Muscle layer of duodenum (tissue), 2 donors: ENCODE data around the gene CUL5.

Experiments
- H3K27ac ChIP-seq: one replicate; pipeline ENCODE4 v1.7.0; 2013; ENCODE audit warnings: mild to moderate bottlenecking, low read length
- H3K27me3 ChIP-seq: one replicate; pipeline ENCODE4 v1.7.0; 2013; ENCODE audit warnings: low read depth, mild to moderate bottlenecking, control low read depth, low read length
- H3K36me3 ChIP-seq, 2 donors: one replicate each; pipeline ENCODE4 v1.7.0; 2013; ENCODE audit warnings: low read length in 2 of 2, control low read depth in 1 of 2, mild to moderate bottlenecking in 1 of 2; ENCODE audit not compliant: insufficient read depth in 2 of 2, control insufficient read depth in 1 of 2
- H3K4me1 ChIP-seq, 2 donors: one replicate each; pipeline ENCODE4 v1.7.0; 2013; ENCODE audit warnings: low read length in 2 of 2, mild to moderate bottlenecking in 2 of 2, control low read depth in 1 of 2, moderate library complexity in 1 of 2; ENCODE audit not compliant: insufficient read depth in 2 of 2, control insufficient read depth in 1 of 2
- H3K4me3 ChIP-seq, 2 donors: one replicate each; pipeline ENCODE4 v1.7.0; 2013; ENCODE audit warnings: low read length in 2 of 2, low read depth in 1 of 2, mild to moderate bottlenecking in 1 of 2
- H3K9me3 ChIP-seq, 2 donors: one replicate each; pipeline ENCODE4 v1.7.0; 2013; ENCODE audit warnings: low read length in 2 of 2, control low read depth in 1 of 2, mild to moderate bottlenecking in 1 of 2; ENCODE audit not compliant: control insufficient read depth in 1 of 2
- donor health status: healthy.

Gene CUL5

DNA sequence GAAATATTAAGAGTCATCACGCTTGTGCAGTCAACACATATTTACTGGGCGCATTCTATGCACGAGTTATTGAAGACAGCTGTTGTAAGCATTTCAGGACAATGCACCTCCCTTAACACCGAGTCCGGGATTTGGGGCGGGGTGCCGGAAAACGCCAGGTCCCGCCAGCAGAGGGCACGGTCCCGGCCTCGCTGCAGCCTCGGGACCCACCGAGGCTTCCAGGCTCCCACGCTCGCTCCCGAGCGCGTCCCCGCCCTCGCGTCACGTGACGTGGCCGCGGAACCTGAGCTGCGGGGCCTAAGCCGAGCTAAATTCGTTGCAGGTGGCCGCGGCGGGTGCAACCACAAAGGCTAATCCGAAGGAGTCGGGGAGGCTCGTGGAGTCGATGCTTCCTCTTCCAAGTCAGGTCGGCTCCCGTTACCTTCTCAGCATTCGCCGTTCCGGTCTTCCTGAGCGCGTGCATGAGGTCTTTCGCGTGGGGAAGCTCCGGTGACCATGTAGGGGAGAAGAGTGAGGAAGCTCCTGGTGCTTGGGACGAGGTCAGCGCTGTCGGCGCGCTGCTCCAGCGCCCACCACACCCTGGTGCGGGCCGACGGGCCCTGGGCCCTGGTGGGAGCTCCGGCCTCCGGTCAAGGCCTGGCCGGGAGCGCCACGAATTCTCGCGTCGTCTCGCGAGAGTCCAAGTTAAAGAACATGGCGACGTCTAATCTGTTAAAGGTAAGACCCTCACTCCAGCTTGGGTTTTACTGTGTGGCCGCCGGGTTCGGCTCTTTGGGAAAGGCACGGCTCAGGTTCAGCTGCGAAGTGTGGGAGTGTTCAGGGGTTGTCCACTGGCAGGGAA, at the start of gene CUL5:
Gene CUL5, plus strand, starts transcription at position 243 of the 841 bp plus-strand sequence. Its CDS starts 451 bp downstream, at position 694.
- Histone ChIP-seq H3K9me3 (no peaks in the 10 kb centered on the region), H3K36me3 (peaks cover 0 to 4% of the 10 kb centered on the region in 2 donors)

DNA sequence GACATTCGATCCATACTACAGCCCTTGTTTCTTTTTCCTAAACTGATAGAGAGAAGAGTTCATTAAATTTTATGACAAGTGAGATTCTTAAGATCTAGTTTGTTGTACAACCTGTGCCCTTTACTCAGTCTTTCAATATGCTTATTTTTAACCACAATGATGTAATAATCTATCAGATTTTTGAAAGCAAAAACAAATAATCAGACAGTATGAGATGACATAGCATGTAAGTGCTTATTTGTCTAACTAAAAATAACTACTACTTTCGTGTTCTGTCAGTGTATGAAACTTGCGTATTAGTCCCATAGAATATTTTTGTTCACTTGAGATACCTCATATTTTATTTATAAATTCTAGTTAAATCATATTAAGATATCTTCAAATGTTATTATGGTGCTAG, 47.2 kb upstream of the CUL5 start:
- Histone ChIP-seq H3K36me3 (no peaks in the 10 kb centered on the region), H3K4me3 (no peak overlapping the region), H3K9me3 (no peaks in the 10 kb centered on the region), H3K27me3 (no peaks in the 10 kb centered on the region), H3K27ac (no peak overlapping the region), H3K4me1 (no peaks in the 10 kb centered on the region)

More for the DNA sequence above, at the start of gene CUL5:
- H3K4me1 ChIP-seq, result peaks cover 17 to 36% of the 10 kb centered on the region in 2 donors
- no peaks in the 10 kb centered on the region for H3K27me3 ChIP-seq
- peak within 1 kb of the TSS; percentile 81 to 89 for H3K4me3 ChIP-seq
- peak within 1 kb of the TSS; percentile 99 for H3K27ac ChIP-seq

DNA sequence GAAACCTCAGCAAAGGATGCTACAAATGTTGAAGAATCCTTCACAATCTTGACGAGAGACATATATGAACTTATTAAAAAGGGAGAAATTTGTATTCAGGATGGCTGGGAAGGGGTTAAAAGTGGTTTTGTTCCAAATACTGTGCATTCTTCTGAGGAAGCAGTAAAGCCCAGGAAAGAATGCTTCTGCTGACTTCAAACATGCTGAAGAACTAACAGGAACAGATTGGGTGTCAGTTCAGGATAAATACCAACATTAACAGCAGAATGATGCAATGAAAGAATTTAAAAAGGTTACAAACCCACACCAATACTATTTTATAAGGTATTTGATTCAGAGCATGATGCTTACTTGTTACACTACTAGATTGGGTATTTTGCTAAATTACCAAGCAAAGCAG, 46.5 kb upstream of the CUL5 start:
- Histone ChIP-seq H3K27me3 (no peaks in the 10 kb centered on the region), H3K9me3 (no peaks in the 10 kb centered on the region), H3K4me1 (no peaks in the 10 kb centered on the region), H3K27ac (no peak overlapping the region), H3K36me3 (no peaks in the 10 kb centered on the region), H3K4me3 (no peak overlapping the region)

DNA sequence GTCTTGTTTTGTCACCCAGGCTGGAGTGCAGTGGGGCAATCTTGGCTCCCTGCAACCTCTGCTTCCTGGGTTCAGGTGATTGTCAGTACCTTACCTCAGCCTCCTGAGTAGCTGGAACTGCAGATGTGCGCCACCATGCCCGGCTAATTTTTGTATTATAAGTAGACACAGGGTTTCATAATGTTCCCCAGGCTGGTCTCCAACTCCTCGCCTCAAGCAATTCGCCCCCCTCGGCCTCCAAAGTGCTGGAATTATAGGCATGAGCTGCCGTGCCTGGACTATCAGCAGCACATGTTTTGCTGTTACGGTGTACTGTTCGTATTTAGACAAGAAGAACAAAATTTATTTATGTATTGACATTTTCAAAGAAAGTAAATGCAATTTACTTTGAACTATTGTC, 45.6 kb upstream of the CUL5 start:
- Histone ChIP-seq H3K27me3 (no peaks in the 10 kb centered on the region), H3K9me3 (no peaks in the 10 kb centered on the region), H3K4me3 (no peak overlapping the region), H3K27ac (no peak overlapping the region), H3K4me1 (no peaks in the 10 kb centered on the region), H3K36me3 (no peaks in the 10 kb centered on the region)

DNA sequence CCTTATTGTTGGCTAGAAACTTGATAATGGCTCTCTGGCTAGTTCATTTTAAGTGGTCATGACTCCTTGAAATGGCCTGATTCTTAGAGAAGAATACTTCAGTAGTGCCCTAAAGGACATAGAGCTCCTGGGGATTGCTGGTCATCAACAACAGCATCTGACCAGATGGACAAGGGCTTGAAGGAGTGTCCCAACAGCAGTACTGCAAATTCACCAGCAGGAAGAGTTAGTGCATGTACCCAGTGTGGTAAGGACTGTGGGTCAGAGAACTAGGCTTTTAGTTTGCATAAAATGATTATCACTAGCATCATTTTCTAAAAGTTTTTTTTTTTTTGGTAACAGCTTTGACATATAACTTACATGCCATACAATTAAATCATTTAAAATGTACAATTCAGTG, 39.5 kb upstream of the CUL5 start:
- no peak overlapping the region for H3K4me3 ChIP-seq
- H3K4me1 ChIP-seq, result no peaks in the 10 kb centered on the region
- H3K27ac ChIP-seq, result no peak overlapping the region
- no peaks in the 10 kb centered on the region for H3K27me3 ChIP-seq
- no peaks in the 10 kb centered on the region for H3K9me3 ChIP-seq
- H3K36me3 ChIP-seq, result no peaks in the 10 kb centered on the region

DNA sequence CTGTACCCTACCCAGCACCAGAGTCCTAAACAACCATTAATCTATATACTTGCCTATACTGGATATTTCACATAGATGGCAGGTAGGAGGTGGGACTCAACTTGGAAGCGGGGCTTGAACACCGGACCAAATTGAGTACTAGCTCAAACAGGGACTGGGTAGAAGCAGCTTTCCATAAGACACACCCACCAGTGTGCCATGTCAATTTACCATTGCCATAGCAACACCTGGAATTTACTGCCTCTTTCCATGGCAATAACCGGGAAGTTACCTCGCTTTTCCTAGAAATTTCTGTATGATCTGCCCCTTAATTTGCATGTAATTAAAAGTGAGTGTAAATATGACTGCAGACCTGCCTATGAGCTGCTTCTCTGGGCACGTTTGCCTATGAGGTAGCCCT, 38.6 kb upstream of the CUL5 start:
- H3K27ac ChIP-seq, result no peak overlapping the region
- H3K4me1 ChIP-seq, result no peaks in the 10 kb centered on the region
- H3K27me3 ChIP-seq, result no peaks in the 10 kb centered on the region
- no peaks in the 10 kb centered on the region for H3K36me3 ChIP-seq
- H3K4me3 ChIP-seq, result no peak overlapping the region
- H3K9me3 ChIP-seq, result no peaks in the 10 kb centered on the region

DNA sequence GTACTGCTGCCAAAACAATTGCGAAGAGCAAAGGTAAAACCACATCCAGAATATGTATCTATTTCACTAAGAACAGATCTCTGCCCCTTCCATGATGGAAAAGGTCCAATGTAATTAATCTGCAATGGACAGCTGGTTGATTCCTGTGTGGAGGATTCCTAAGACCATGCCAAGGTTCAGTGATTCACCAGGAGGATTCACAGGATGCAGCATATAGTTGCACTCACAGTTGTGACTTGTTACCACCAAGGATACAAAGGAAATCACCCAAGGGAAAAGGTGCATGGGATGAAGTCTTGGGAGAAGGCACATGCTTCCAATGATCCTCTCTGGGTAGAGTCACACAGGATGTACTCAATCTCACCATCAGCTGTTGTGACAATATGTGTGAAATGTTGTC, 35.1 kb upstream of the CUL5 start:
- H3K27ac ChIP-seq, result no peak overlapping the region
- no peaks in the 10 kb centered on the region for H3K27me3 ChIP-seq
- no peaks in the 10 kb centered on the region for H3K9me3 ChIP-seq
- H3K36me3 ChIP-seq, result no peaks in the 10 kb centered on the region
- no peaks in the 10 kb centered on the region for H3K4me1 ChIP-seq
- no peak overlapping the region for H3K4me3 ChIP-seq

DNA sequence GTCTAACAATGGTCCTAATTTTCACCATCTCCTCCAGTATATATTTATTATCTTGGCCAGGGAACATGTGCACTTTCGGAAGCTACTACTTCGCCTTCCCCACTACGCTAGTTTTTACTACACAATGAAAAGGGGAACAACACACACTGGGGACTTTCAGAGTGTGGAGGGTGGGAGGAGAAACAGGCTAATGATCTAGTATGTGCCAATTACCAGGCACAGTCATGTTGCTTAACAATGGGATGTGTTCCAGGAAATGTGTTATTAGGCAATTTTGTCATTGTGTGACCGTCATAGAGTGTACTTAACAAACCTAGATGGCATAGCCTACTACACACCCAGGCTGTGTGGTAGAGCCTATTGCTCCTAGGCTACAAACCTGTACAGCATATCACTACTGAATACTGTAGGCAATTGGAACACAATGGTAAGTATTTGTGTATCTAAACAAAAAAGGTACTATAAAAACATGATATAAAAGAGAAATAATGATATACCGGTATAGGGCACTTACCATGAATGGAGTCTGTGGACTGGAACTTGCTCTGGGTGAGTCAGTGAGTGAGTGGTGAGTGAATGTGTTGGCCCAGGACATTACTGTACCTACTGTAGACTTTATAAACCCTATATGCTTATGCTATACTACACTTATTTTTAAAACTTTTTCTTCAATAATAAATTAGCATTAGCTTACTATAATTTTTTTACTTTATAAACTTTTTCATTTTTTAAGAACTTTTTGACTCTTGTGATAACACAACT, 20.1 kb upstream of the CUL5 start:
- Histone ChIP-seq H3K27me3 (no peaks in the 10 kb centered on the region), H3K4me3 (no peak overlapping the region), H3K9me3 (no peaks in the 10 kb centered on the region), H3K4me1 (no peaks in the 10 kb centered on the region), H3K27ac (no peak overlapping the region), H3K36me3 (no peaks in the 10 kb centered on the region)

DNA sequence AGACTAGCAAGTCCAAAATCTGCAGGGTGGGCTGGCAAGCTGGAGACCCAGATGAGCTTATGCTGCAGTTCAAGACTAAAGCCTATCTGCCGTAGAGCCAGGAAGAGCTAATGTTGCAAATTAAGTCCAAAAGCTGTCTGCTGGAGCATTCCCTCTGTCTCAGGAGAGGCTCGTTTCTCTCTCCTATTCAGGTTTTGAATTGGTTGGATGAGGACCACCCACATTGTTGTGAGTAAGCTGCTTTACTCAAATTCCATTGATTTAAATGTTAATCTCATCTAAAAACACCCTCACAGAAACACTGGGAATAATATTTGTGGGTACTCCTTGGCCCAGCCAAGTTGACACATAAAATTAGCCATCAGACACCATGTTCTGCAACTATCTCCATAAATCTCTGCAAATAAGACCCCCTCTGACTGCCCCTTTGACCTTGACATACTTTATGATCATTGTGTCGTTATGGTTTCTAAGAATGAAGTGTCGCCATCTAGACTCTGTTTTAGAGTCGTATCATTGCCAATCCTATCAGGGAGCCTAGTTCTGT, 16.8 kb upstream of the CUL5 start:
- Histone ChIP-seq H3K4me3 (no peak overlapping the region), H3K36me3 (no peaks in the 10 kb centered on the region), H3K27ac (no peak overlapping the region), H3K9me3 (no peaks in the 10 kb centered on the region), H3K4me1 (no peaks in the 10 kb centered on the region), H3K27me3 (no peaks in the 10 kb centered on the region)

DNA sequence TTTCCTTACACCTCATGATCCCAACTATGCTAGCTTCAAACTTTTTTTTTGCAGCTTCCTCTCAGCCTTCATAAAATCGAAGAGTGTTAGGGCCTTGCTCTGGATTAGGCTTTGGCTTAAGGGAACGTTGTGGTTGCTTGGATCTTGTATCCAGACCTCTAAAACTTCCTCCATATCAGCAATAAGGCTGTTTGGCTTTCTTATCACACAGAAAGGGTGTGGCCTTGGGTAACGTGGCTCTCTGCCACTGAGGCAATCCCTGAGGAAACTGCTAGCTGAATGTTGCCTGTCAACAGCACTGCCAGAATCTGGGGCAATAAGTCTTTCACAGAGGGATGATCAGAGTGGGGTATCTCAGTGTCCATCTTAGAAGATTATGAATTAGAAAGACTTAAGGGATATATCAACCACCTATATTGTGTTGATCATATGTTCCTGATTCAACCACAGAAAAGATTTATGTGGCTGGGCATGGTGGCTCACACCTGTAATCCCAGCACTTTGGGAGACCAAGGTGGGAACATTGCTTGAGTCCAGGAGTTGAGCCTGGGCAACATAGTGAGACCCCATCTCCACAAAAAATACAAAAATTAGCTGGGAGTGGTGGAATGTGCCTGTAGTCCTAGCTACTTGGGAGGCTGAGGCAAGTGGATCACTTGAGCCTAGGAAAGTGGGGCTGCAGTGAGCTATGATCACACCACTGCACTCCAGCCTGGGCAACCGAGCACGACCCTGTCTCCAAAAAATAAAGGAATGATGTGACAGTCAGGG, 12.5 kb upstream of the CUL5 start:
- Histone ChIP-seq H3K36me3 (no peaks in the 10 kb centered on the region), H3K4me1 (no peaks in the 10 kb centered on the region), H3K4me3 (no peak overlapping the region), H3K27me3 (no peaks in the 10 kb centered on the region), H3K9me3 (no peaks in the 10 kb centered on the region), H3K27ac (no peak overlapping the region)

DNA sequence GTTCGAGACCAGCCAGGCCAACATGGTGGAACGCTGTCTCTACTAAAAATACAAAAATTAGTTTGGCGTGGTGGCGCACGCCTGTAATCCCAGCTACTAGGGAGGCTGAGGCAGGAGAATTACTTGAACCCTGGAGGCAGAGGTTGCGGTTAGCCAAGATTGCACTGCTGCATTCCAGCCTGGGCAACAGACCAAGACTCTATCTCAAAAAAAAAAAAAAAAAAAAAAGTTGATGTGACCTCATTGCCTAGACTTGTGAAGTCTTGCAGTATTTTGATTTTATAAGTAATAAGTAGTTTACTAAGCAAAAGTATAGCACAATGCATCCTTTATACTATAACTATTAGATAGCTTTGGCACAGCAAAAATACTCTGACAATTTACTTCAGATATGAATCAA, 9.9 kb upstream of the CUL5 start:
- H3K36me3 ChIP-seq, result no peaks in the 10 kb centered on the region
- H3K27ac ChIP-seq, result no peak overlapping the region
- no peaks in the 10 kb centered on the region for H3K27me3 ChIP-seq
- H3K4me3 ChIP-seq, result no peak overlapping the region
- H3K4me1 ChIP-seq, result no peaks in the 10 kb centered on the region
- H3K9me3 ChIP-seq, result no peaks in the 10 kb centered on the region
